Activated T-helper 17 cell treated with anti-CD3 and anti-CD28 coated beads, Interleukin-2, amount 50 U/mL, for 72 hours (primary cell): ENCODE results near the gene PRDX6. TPM values are rescaled to one million over a fixed set of nuclear protein-coding genes. Genes with fewer than 3 reads are reported as not detected.

Experiments used
- ATAC-seq: fragments of 150-1000 bp; cut with Tn5 transposase; replicated peaks from 2 replicates; pipeline ENCODE4 v1.10.0; 2021; ENCODE audit warnings: mild to moderate bottlenecking, moderate library complexity
- H3K27ac Mint-ChIP-seq: one replicate; pipeline ENCODE4 v1.8.0; 2022; ENCODE audit warnings: mixed read lengths
- H3K27me3 Mint-ChIP-seq: one replicate; pipeline ENCODE4 v1.8.0; 2022; ENCODE audit warnings: mixed read lengths
- H3K36me3 Mint-ChIP-seq: one replicate; pipeline ENCODE4 v1.8.0; 2022; ENCODE audit warnings: low read depth, mild to moderate bottlenecking, mixed read lengths
- H3K4me1 Mint-ChIP-seq: one replicate; pipeline ENCODE4 v1.8.0; 2022; ENCODE audit warnings: mixed read lengths
- H3K4me3 Mint-ChIP-seq: one replicate; pipeline ENCODE4 v1.8.0; 2022; ENCODE audit warnings: mild to moderate bottlenecking, mixed read lengths
- H3K9me3 Mint-ChIP-seq: one replicate; pipeline ENCODE4 v1.8.0; 2022; ENCODE audit warnings: mixed read lengths
- total RNA-seq, 2 donors: library from RNA; stranded (reverse); gene quantifications; one replicate each; pipeline ENCODE4 v1.2.3, GENCODE V29; 2022

The PRDX6 gene
- total RNA-seq: 100 to 1,000 TPM; 101 to 123 TPM

DNA sequence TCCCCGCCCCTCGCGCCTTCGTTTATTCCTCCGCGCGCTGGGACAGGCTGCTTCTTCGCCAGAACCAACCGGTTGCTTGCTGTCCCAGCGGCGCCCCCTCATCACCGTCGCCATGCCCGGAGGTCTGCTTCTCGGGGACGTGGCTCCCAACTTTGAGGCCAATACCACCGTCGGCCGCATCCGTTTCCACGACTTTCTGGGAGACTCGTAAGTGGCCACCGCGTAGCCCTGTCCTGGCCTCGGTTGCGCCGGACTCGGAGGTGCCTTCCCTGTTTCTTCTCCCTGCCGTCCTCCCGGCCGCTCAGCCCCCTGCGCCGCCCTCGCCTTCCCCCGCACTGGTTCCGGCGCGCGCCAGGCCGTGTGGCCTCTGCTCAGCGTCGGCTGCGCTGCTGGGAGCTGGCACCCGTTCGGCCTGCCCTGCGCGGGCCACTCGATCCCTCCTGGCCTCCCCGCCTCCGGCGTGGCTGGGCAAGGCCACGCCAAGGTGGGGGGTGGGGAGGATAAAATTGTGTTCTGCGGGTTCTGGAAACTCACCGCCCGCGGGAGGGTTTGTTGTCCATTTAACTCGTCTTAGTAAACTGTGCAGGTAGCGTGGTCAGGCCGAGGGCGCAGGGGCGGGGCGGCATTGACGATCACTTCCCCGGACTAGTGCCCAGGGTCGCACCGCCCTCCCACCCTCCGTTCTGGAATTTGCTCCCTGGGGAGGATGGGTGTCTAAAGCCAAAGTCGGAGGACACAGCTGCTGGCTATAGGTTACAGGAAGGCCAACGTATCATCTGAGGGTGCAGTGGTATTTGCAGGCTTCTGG is at the start of gene PRDX6:
PRDX6 (plus strand) TSS at position 50 of the 808 bp plus-strand sequence; CDS start at position 113, 63 bp downstream.
- Mint-ChIP-seq H3K27me3 (no peaks in the 10 kb centered on the region), H3K4me3 (peak within 1 kb of the TSS; percentile 87), H3K36me3 (peaks cover 40% of the 10 kb centered on the region), H3K27ac (peak within 1 kb of the TSS; percentile 79), H3K9me3 (no peaks in the 10 kb centered on the region), H3K4me1 (peaks cover 48% of the 10 kb centered on the region)
- ATAC-seq: peak; percentile 34

- Mint-ChIP-seq H3K4me3 (peak overlapping the region; percentile 65), H3K27ac (peak overlapping the region; percentile 79), H3K27me3 (no peaks in the 10 kb centered on the region), H3K9me3 (no peaks in the 10 kb centered on the region), H3K36me3 (no peaks in the 10 kb centered on the region), H3K4me1 (peaks cover 14% of the 10 kb centered on the region)
- peak; percentile 89 for ATAC-seq
Observed at GRCh38 chr1:173429471-173430402, 47.4 kb upstream of the PRDX6 start.

- H3K9me3 Mint-ChIP-seq: no peaks in the 10 kb centered on the region
- peak overlapping the region; percentile 65 for H3K4me3 Mint-ChIP-seq
- no peaks in the 10 kb centered on the region for H3K36me3 Mint-ChIP-seq
- no peak for ATAC-seq
- H3K4me1 Mint-ChIP-seq: peaks cover 14% of the 10 kb centered on the region
- H3K27me3 Mint-ChIP-seq: no peaks in the 10 kb centered on the region
- H3K27ac Mint-ChIP-seq: no peak overlapping the region
Observed at GRCh38 chr1:173430677-173431303, 46.3 kb upstream of the PRDX6 start.

- H3K36me3 Mint-ChIP-seq: no peaks in the 10 kb centered on the region
- H3K4me3 Mint-ChIP-seq: no peak overlapping the region
- H3K4me1 Mint-ChIP-seq: peaks cover 14% of the 10 kb centered on the region
- H3K27ac Mint-ChIP-seq: peak overlapping the region; percentile 22
- no peaks in the 10 kb centered on the region for H3K9me3 Mint-ChIP-seq
- H3K27me3 Mint-ChIP-seq: no peaks in the 10 kb centered on the region
- ATAC-seq: peak; percentile 70
Observed at GRCh38 chr1:173431304-173432045, 45.7 kb upstream of the PRDX6 start.

- Mint-ChIP-seq H3K4me1 (peaks cover 14% of the 10 kb centered on the region), H3K27ac (no peak overlapping the region), H3K36me3 (no peaks in the 10 kb centered on the region), H3K27me3 (no peaks in the 10 kb centered on the region), H3K4me3 (no peak overlapping the region), H3K9me3 (no peaks in the 10 kb centered on the region)
- ATAC-seq: no peak
Observed at GRCh38 chr1:173432331-173432730, 44.8 kb upstream of the PRDX6 start.

GRCh38 chr1:173433751-173434326 is 43.3 kb upstream of the PRDX6 start:
- peaks cover 14% of the 10 kb centered on the region for H3K4me1 Mint-ChIP-seq
- H3K27me3 Mint-ChIP-seq: no peaks in the 10 kb centered on the region
- peaks cover 3% of the 10 kb centered on the region for H3K36me3 Mint-ChIP-seq
- H3K4me3 Mint-ChIP-seq: no peak overlapping the region
- peak overlapping the region; percentile 0 for H3K27ac Mint-ChIP-seq
- no peaks in the 10 kb centered on the region for H3K9me3 Mint-ChIP-seq
- ATAC-seq: no peak

- H3K4me1 Mint-ChIP-seq: no peaks in the 10 kb centered on the region
- H3K27ac Mint-ChIP-seq: no peak overlapping the region
- H3K36me3 Mint-ChIP-seq: peaks cover 8% of the 10 kb centered on the region
- H3K27me3 Mint-ChIP-seq: no peaks in the 10 kb centered on the region
- H3K9me3 Mint-ChIP-seq: no peaks in the 10 kb centered on the region
- ATAC-seq: no peak
- H3K4me3 Mint-ChIP-seq: no peak overlapping the region
Observed at GRCh38 chr1:173436841-173437428, 40.2 kb upstream of the PRDX6 start.

DNA sequence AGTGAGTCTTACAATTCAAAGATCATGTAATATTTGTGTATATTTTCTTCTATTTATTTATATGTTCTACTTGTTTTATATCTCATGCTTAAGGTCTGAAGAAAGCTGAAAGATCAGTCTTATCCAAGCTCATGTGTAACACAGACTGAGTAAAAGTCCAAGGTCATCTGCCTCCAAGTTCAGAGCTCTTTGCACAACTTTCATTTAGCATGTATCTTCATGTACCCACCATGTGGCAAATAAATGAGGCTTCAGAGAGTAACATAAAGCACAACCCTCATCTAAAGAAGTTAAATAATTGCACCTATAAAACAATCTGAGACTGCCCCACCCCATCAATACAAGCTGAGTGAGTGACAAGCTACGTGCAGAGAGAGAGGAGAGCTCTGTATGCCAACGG is 38.5 kb upstream of the PRDX6 start:
- no peak overlapping the region for H3K4me3 Mint-ChIP-seq
- ATAC-seq: no peak
- H3K27ac Mint-ChIP-seq: peak overlapping the region; percentile 9

DNA sequence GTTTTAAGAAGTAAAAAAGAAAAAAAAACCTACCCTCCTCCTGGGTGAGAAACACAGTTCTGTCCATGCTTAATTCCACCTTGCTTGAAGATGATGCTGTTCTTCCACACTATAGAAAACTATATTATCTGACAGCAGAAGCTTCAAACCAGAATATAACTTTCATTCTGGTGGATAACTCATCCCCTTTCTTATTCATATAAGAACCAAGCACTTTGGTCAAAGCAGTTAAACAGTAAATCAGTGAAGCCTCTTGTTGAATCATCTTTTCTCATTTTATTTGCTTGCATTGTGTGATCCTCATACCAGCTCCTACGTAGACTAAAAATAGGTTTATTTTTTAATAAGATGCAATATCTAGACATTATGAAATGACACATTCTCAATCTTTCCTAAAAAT is 36.7 kb upstream of the PRDX6 start:
- Mint-ChIP-seq H3K27ac (no peak overlapping the region), H3K27me3 (no peaks in the 10 kb centered on the region), H3K9me3 (no peaks in the 10 kb centered on the region), H3K4me3 (no peak overlapping the region), H3K36me3 (peaks cover 8% of the 10 kb centered on the region), H3K4me1 (peaks cover 15% of the 10 kb centered on the region)
- peak; percentile 42 for ATAC-seq

More for the DNA sequence above, 38.5 kb upstream of the PRDX6 start:
- no peaks in the 10 kb centered on the region for H3K27me3 Mint-ChIP-seq
- peaks cover 8% of the 10 kb centered on the region for H3K36me3 Mint-ChIP-seq
- H3K9me3 Mint-ChIP-seq: no peaks in the 10 kb centered on the region
- H3K4me1 Mint-ChIP-seq: peaks cover 2% of the 10 kb centered on the region

GRCh38 chr1:173444757-173445156 is 32.4 kb upstream of the PRDX6 start:
- H3K27me3 Mint-ChIP-seq: no peaks in the 10 kb centered on the region
- ATAC-seq: peak; percentile 78
- H3K36me3 Mint-ChIP-seq: peaks cover 28% of the 10 kb centered on the region
- no peak overlapping the region for H3K27ac Mint-ChIP-seq
- H3K4me1 Mint-ChIP-seq: peaks cover 15% of the 10 kb centered on the region
- H3K4me3 Mint-ChIP-seq: peak overlapping the region; percentile 1
- peaks cover 11% of the 10 kb centered on the region for H3K9me3 Mint-ChIP-seq

- no peak for ATAC-seq
- H3K36me3 Mint-ChIP-seq: peaks cover 28% of the 10 kb centered on the region
- H3K27ac Mint-ChIP-seq: no peak overlapping the region
- peaks cover 15% of the 10 kb centered on the region for H3K4me1 Mint-ChIP-seq
- H3K9me3 Mint-ChIP-seq: peaks cover 11% of the 10 kb centered on the region
- H3K4me3 Mint-ChIP-seq: no peak overlapping the region
- no peaks in the 10 kb centered on the region for H3K27me3 Mint-ChIP-seq
Observed at GRCh38 chr1:173445164-173445563, 32.0 kb upstream of the PRDX6 start.

DNA sequence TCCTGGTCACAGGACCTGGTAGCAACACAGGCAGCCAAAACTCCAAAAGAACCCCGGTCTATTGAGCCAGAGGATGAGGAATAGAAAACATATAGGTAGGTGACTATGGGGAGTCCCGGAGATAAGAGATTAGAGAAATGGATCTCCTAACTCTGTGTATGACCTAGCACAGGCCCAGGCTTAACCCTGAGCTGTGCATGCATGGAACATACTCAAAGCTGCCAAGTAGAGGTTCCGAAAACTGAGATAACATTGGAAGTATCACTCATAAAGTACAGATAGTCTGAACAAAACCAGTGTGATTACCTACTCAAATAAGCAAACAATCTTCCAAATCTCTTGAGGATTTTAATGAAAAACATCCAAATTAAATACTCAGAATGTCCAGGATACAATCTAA is 31.5 kb upstream of the PRDX6 start:
- Mint-ChIP-seq H3K4me3 (no peak overlapping the region), H3K36me3 (peaks cover 28% of the 10 kb centered on the region), H3K27ac (no peak overlapping the region), H3K27me3 (no peaks in the 10 kb centered on the region), H3K4me1 (peaks cover 15% of the 10 kb centered on the region), H3K9me3 (peaks cover 11% of the 10 kb centered on the region)
- no peak for ATAC-seq

DNA sequence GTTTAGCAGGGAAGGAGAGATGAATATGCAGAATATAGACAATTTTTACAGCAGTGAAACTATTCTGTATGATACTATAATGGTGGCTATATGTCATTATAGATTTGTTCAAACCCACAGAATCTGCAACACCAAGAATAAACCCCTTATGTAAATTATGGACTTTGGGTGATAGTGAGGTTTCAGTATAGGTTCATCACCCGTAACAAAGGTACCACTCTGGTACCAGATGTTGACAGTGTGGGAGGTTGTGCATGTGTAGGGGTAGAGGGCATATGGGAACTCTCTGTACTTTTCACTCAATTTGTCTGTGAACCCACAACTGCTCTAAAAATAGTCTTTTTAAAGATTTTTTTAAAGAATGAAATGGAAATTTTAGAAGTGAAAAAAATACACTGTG is 29.9 kb upstream of the PRDX6 start:
- ATAC-seq: no peak
- Mint-ChIP-seq H3K36me3 (peaks cover 28% of the 10 kb centered on the region), H3K9me3 (peaks cover 11% of the 10 kb centered on the region), H3K27me3 (no peaks in the 10 kb centered on the region), H3K4me3 (no peak overlapping the region), H3K4me1 (peaks cover 15% of the 10 kb centered on the region), H3K27ac (no peak overlapping the region)
